ENCODE results near the gene CSF2. TPM values are rescaled to one million over a fixed set of nuclear protein-coding genes. Genes with fewer than 3 reads are reported as not detected.
"Not testable (repeated sequence)": the region's sequence is repeated elsewhere in the genome, so short reads cannot be mapped to it uniquely, and the experiment has no call there.

CSF2 gene
- total RNA-seq, 1 donor from 2014 or later: not detected

GRCh38 chr5:132103332-132103951, 29.9 kb downstream of the CSF2 start:
- no peak overlapping the region for H3K27ac Mint-ChIP-seq (ENCODE audit: unreplicated experiment)
- H3K27me3 Mint-ChIP-seq (ENCODE audit: unreplicated experiment): peaks cover 9% of the 10 kb centered on the region
- no peak for DNase-seq (ENCODE audit: low spot score)
- TF ChIP-seq CTCF (IDR thresholded peaks at IDR 0.05; ENCODE audit: unreplicated experiment): no peak
- H3K4me1 Mint-ChIP-seq (ENCODE audit: unreplicated experiment): no peaks in the 10 kb centered on the region
- no peaks in the 10 kb centered on the region for H3K9me3 Mint-ChIP-seq (ENCODE audit: unreplicated experiment)
- no peaks in the 10 kb centered on the region for H3K36me3 Mint-ChIP-seq (ENCODE audit: low read depth, unreplicated experiment)
- H3K4me3 Mint-ChIP-seq (ENCODE audit: unreplicated experiment): no peak overlapping the region

- H3K4me1 Mint-ChIP-seq (ENCODE audit: unreplicated experiment): no peaks in the 10 kb centered on the region
- DNase-seq (ENCODE audit: low spot score): no peak
- H3K27ac Mint-ChIP-seq (ENCODE audit: unreplicated experiment): no peak overlapping the region
- no peaks in the 10 kb centered on the region for H3K9me3 Mint-ChIP-seq (ENCODE audit: unreplicated experiment)
- H3K36me3 Mint-ChIP-seq (ENCODE audit: low read depth, unreplicated experiment): no peaks in the 10 kb centered on the region
- peaks cover 9% of the 10 kb centered on the region for H3K27me3 Mint-ChIP-seq (ENCODE audit: unreplicated experiment)
- TF ChIP-seq CTCF (IDR thresholded peaks at IDR 0.05; ENCODE audit: unreplicated experiment): no peak
- no peak overlapping the region for H3K4me3 Mint-ChIP-seq (ENCODE audit: unreplicated experiment)
These were observed 30.4 kb downstream of the CSF2 start for GRCh38 chr5:132103969-132104391.

- no peak for TF ChIP-seq CTCF (IDR thresholded peaks at IDR 0.05; ENCODE audit: unreplicated experiment)
- no peak overlapping the region for H3K27ac Mint-ChIP-seq (ENCODE audit: unreplicated experiment)
- no peaks in the 10 kb centered on the region for H3K4me1 Mint-ChIP-seq (ENCODE audit: unreplicated experiment)
- no peak overlapping the region for H3K4me3 Mint-ChIP-seq (ENCODE audit: unreplicated experiment)
- H3K36me3 Mint-ChIP-seq (ENCODE audit: low read depth, unreplicated experiment): no peaks in the 10 kb centered on the region
- DNase-seq (ENCODE audit: low spot score): no peak
- H3K9me3 Mint-ChIP-seq (ENCODE audit: unreplicated experiment): no peaks in the 10 kb centered on the region
- H3K27me3 Mint-ChIP-seq (ENCODE audit: unreplicated experiment): peaks cover 9% of the 10 kb centered on the region
These were observed 31.0 kb downstream of the CSF2 start for GRCh38 chr5:132104556-132104955.

GRCh38 chr5:132105688-132106087, 32.1 kb downstream of the CSF2 start:
- Mint-ChIP-seq H3K4me1 (ENCODE audit: unreplicated experiment) (no peaks in the 10 kb centered on the region), H3K4me3 (ENCODE audit: unreplicated experiment) (no peak overlapping the region), H3K27ac (ENCODE audit: unreplicated experiment) (no peak overlapping the region), H3K9me3 (ENCODE audit: unreplicated experiment) (no peaks in the 10 kb centered on the region), H3K36me3 (ENCODE audit: low read depth, unreplicated experiment) (no peaks in the 10 kb centered on the region), H3K27me3 (ENCODE audit: unreplicated experiment) (peaks cover 6% of the 10 kb centered on the region)
- no peak for TF ChIP-seq CTCF (IDR thresholded peaks at IDR 0.05; ENCODE audit: unreplicated experiment)
- no peak for DNase-seq (ENCODE audit: low spot score)

- H3K36me3 Mint-ChIP-seq (ENCODE audit: low read depth, unreplicated experiment); H3K4me3 Mint-ChIP-seq (ENCODE audit: unreplicated experiment); H3K4me1 Mint-ChIP-seq (ENCODE audit: unreplicated experiment); DNase-seq (ENCODE audit: low spot score); H3K9me3 Mint-ChIP-seq (ENCODE audit: unreplicated experiment); H3K27me3 Mint-ChIP-seq (ENCODE audit: unreplicated experiment); H3K27ac Mint-ChIP-seq (ENCODE audit: unreplicated experiment): not testable (repeated sequence)
These were observed 34.9 kb downstream of the CSF2 start for GRCh38 chr5:132108495-132108894.

GRCh38 chr5:132108957-132109356, 35.4 kb downstream of the CSF2 start:
- not testable (repeated sequence) for H3K27ac Mint-ChIP-seq (ENCODE audit: unreplicated experiment); H3K36me3 Mint-ChIP-seq (ENCODE audit: low read depth, unreplicated experiment); H3K4me3 Mint-ChIP-seq (ENCODE audit: unreplicated experiment); H3K9me3 Mint-ChIP-seq (ENCODE audit: unreplicated experiment); H3K4me1 Mint-ChIP-seq (ENCODE audit: unreplicated experiment); DNase-seq (ENCODE audit: low spot score); H3K27me3 Mint-ChIP-seq (ENCODE audit: unreplicated experiment)

Measured in endothelial cell (in vitro differentiated cells).